Measurements from ENCODE around the gene PDE3A. TPM values are rescaled to one million over a fixed set of nuclear protein-coding genes. Genes with fewer than 3 reads are reported as not detected.
A peak's percentile ranks its signal among the peaks of the same experiment; 100 is the strongest.

The PDE3A gene
- polyA plus RNA-seq, 1 of the 3 experiments (the other 2 are of a cell fraction), result 0.67 TPM

DNA sequence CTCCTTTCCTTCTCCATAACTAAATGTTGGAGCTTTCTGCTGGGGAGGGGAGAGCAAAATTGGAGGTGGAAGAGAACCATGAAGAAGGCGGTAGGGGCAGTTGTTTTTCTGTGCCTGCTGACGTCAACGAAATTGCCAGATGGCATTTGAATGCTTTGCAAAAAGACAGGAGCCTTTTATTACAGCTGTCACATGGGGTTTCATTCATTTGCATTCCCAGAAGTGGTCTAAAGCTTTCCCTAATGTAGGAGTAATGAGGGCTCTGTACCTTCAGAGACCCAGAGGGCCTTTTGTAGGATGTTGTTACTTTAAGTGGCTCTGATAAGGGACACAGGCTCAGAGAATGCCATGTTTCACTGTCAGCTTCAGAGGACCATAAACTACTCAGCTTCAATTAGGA, 219.7 kb downstream of the PDE3A start (continued):
- TF ChIP-seq, protein P1, sequence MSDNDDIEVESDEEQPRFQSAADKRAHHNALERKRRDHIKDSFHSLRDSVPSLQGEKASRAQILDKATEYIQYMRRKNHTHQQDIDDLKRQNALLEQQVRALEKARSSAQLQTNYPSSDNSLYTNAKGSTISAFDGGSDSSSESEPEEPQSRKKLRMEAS (IDR thresholded peaks at IDR 0.05; ENCODE audit: low read depth), result no peak
- TF ChIP-seq, protein P2, sequence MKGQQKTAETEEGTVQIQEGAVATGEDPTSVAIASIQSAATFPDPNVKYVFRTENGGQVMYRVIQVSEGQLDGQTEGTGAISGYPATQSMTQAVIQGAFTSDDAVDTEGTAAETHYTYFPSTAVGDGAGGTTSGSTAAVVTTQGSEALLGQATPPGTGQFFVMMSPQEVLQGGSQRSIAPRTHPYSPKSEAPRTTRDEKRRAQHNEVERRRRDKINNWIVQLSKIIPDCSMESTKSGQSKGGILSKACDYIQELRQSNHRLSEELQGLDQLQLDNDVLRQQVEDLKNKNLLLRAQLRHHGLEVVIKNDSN (IDR thresholded peaks at IDR 0.05; ENCODE audit: borderline replicate concordance, low read depth), result no peak
- no peak for TF ChIP-seq TAF1 (IDR thresholded peaks at IDR 0.05; ENCODE audit: borderline replicate concordance, low read depth, low read length)
- TF ChIP-seq MXI1 (IDR thresholded peaks at IDR 0.05; ENCODE audit: low read depth, low read length), result peak; percentile 82; the same call in 1 of the 2 replicates
- peak; percentile 94 for TF ChIP-seq FOXJ3 (CRISPR knock-in tag; IDR thresholded peaks at IDR 0.05)
- TF ChIP-seq, protein P3, sequence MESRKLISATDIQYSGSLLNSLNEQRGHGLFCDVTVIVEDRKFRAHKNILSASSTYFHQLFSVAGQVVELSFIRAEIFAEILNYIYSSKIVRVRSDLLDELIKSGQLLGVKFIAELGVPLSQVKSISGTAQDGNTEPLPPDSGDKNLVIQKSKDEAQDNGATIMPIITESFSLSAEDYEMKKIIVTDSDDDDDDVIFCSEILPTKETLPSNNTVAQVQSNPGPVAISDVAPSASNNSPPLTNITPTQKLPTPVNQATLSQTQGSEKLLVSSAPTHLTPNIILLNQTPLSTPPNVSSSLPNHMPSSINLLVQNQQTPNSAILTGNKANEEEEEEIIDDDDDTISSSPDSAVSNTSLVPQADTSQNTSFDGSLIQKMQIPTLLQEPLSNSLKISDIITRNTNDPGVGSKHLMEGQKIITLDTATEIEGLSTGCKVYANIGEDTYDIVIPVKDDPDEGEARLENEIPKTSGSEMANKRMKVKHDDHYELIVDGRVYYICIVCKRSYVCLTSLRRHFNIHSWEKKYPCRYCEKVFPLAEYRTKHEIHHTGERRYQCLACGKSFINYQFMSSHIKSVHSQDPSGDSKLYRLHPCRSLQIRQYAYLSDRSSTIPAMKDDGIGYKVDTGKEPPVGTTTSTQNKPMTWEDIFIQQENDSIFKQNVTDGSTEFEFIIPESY (IDR thresholded peaks at IDR 0.05; ENCODE audit: borderline replicate concordance, low read depth), result no peak

DNA sequence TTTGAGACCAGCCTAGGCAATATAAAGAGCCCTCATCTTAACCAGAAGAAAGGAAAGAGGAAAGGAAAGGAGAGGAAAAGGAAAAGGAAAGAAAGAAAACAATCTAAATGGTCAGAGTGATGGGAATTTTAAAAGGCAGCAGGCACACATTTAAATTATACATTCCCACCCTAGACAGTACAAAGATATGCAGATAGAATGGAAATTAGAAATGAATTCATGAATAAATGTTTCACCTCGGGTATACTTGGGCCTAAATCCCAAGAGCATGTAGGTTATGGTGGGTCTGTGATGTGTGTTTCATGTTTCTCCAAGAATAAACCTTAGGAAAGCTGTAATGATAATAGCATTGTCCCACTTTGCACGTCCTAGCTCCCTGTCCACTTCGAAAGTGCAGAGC, 222.2 kb downstream of the PDE3A start:
- peaks cover 0 to 4% of the 10 kb centered on the region in 2 experiments for H3K36me3 ChIP-seq (replicated peaks in 1 of 2; ENCODE audit: control insufficient read depth in 1 of 2, insufficient read depth in 2 of 2, low read length in 1 of 2)
- WGBS (ENCODE audit: low lambda C conversion rate), result 70% methylated on average over 3 of the region's 3 CpGs
- ChIA-PET POLR2A (no interaction called here), CTCF (interaction anchor here (0.5 to 3.5 kb wide), 3 partner anchors 11 to 675 kb away, joined by 3 to 21 read pairs (median 3); no protein-coding TSS in a partner anchor)
- no peak overlapping the region for H2AFZ ChIP-seq (ENCODE audit: low read depth)
- H3K27me3 ChIP-seq (ENCODE audit: insufficient read depth), result no peaks in the 10 kb centered on the region
- no peaks in the 10 kb centered on the region for H3F3A ChIP-seq (replicated peaks; ENCODE audit: insufficient read depth)
- H3K9me2 ChIP-seq, result no peaks in the 10 kb centered on the region
- peaks cover 14% of the 10 kb centered on the region for H3K79me2 ChIP-seq (ENCODE audit: insufficient read depth)
- no peak overlapping the region for H3K4me3 ChIP-seq (ENCODE audit: low read depth in 2 of 2, low read length in 1 of 2)
- peaks cover 0 to 23% of the 10 kb centered on the region in 2 experiments; a peak in 2 of 4 replicates for H3K4me1 ChIP-seq (ENCODE audit: control insufficient read depth in 1 of 2, insufficient read depth in 2 of 2, low read depth in 1 of 2, low read length in 1 of 2)
- no peak overlapping the region for H3K9ac ChIP-seq
- no peak for DNase-seq
- H3K9me3 ChIP-seq, result no peaks in the 10 kb centered on the region
- H4K20me1 ChIP-seq (ENCODE audit: insufficient read depth), result no peaks in the 10 kb centered on the region
- no peak overlapping the region for H3K4me2 ChIP-seq
- TF ChIP-seq NFIC (IDR thresholded peaks at IDR 0.05; ENCODE audit: borderline replicate concordance), result no peak
- TF ChIP-seq MXI1 (IDR thresholded peaks at IDR 0.05; ENCODE audit: low read depth, low read length), result no peak
- TF ChIP-seq EP300 (IDR thresholded peaks at IDR 0.05; ENCODE audit: borderline replicate concordance in 1 of 2, low read depth in 1 of 2, low read length in 1 of 2), result no peak
- no peak for TF ChIP-seq RAD21 (IDR thresholded peaks at IDR 0.05; ENCODE audit: low read length)
- no peak for TF ChIP-seq SMC3 (IDR thresholded peaks at IDR 0.05; ENCODE audit: low read depth, low read length)
- no peak for TF ChIP-seq RCOR1 (IDR thresholded peaks at IDR 0.05; ENCODE audit: low read length)
- no peak for TF ChIP-seq YY1 (IDR thresholded peaks at IDR 0.05; ENCODE audit: low read depth)
- TF ChIP-seq, protein P4, sequence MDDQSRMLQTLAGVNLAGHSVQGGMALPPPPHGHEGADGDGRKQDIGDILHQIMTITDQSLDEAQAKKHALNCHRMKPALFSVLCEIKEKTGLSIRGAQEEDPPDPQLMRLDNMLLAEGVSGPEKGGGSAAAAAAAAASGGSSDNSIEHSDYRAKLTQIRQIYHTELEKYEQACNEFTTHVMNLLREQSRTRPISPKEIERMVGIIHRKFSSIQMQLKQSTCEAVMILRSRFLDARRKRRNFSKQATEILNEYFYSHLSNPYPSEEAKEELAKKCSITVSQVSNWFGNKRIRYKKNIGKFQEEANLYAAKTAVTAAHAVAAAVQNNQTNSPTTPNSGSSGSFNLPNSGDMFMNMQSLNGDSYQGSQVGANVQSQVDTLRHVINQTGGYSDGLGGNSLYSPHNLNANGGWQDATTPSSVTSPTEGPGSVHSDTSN (IDR thresholded peaks at IDR 0.05), result no peak
- no peak for TF ChIP-seq EZH2phosphoT487 (IDR thresholded peaks at IDR 0.05; ENCODE audit: borderline replicate concordance, low read depth)
- no peak for TF ChIP-seq CHD2 (IDR thresholded peaks at IDR 0.05; ENCODE audit: low read length, partially characterized antibody)
- no peak for TF ChIP-seq NRF1 (IDR thresholded peaks at IDR 0.05; ENCODE audit: low read depth, low read length)
- no peak for TF ChIP-seq GATA2 (CRISPR knock-in tag; IDR thresholded peaks at IDR 0.05)
- peak overlapping the region in 1 of 2 experiments; percentile 62; a peak in 1 of 4 replicates for H3K27ac ChIP-seq (ENCODE audit: low read depth in 2 of 2, low read length in 1 of 2)

All from SK-N-SH (cell line).